Sigmoid colon (tissue), 7 donors: ENCODE results near the gene EIF4A3. TPM values are rescaled to one million over a fixed set of nuclear protein-coding genes. Genes with fewer than 3 reads are reported as not detected.
A peak's percentile ranks its signal among the peaks of the same experiment; 100 is the strongest.

Experiments used
- DNase-seq: peaks from one replicate; pipeline ENCODE4 v3.0.0-alpha.2; 2019
- H3K27ac ChIP-seq, 4 donors: fragments of 200-600 bp; sonication (generic); one replicate each; pipeline ENCODE4 v1.5.1; 2016 to 2019; ENCODE audit warnings: mild to moderate bottlenecking in 1 of 4
- H3K27me3 ChIP-seq, 3 donors: fragments of 200-600 bp; sonication (generic); one replicate each; pipeline ENCODE4 v1.5.1; 2019; ENCODE audit warnings: mild to moderate bottlenecking in 1 of 3
- H3K36me3 ChIP-seq, 4 donors: fragments of 200-600 bp; sonication (generic); one replicate each; pipeline ENCODE4 v1.5.1; 2016 to 2019
- H3K4me1 ChIP-seq, 4 donors: fragments of 200-600 bp; sonication (generic); one replicate each; pipeline ENCODE4 v1.5.1; 2017 to 2019
- H3K4me3 ChIP-seq, 4 donors: fragments of 200-600 bp; sonication (generic); one replicate each; pipeline ENCODE4 v1.5.1; 2017 to 2019; ENCODE audit warnings: mild to moderate bottlenecking in 2 of 4, moderate library complexity in 1 of 4
- H3K9me3 ChIP-seq, 4 donors: fragments of 200-600 bp in 3 of 4; sonication (generic) in 3 of 4; one replicate each; pipeline versions ENCODE4 v1.5.1 to v1.6.1; 2013 to 2019
- CTCF ChIP-seq, 4 experiments: fragments of 450-650 bp in 3 of 4; fragments of 200-600 bp in 1 of 4; IDR thresholded peaks; one replicate each; pipeline ENCODE4 v1.5.1; 2016 to 2019; ENCODE audit warnings: antibody characterized with exemption in 4 of 4, mild to moderate bottlenecking in 3 of 4, moderate library complexity in 2 of 4
- EP300 ChIP-seq, 4 donors: sonication (generic); formaldehyde crosslinking; IDR thresholded peaks; one replicate each; pipeline ENCODE4 v1.6.1; 2017; ENCODE audit warnings: antibody characterized with exemption in 4 of 4
- POLR2A ChIP-seq, 2 donors: fragments of 450-650 bp; IDR thresholded peaks; one replicate each; pipeline ENCODE4 v1.6.1; 2016; ENCODE audit warnings: antibody characterized with exemption in 2 of 2, mild to moderate bottlenecking in 2 of 2, moderate library complexity in 2 of 2
- POLR2AphosphoS5 ChIP-seq, 4 donors: sonication (generic); formaldehyde crosslinking; IDR thresholded peaks; one replicate each; pipeline ENCODE4 v1.6.1; 2017; ENCODE audit warnings: antibody characterized with exemption in 4 of 4
- WGBS, 2 donors: extraction: QIAGEN DNeasy Blood & Tissue Kit; methylation state at CpG; one replicate each; pipeline ENCODE4 v1.1.7; 2013; 5-methylcytosine and 5-hydroxymethylcytosine counted together
- intact Hi-C: fragments of 100-400 bp; cut with DNase I; formaldehyde crosslinking; loops from one replicate; pipeline ENCODE4 v1.15.1; 2023
- polyA plus RNA-seq, 3 donors: library from polyadenylated mRNA; stranded (reverse); fragments of 200-250 nt; gene quantifications; one replicate each; pipeline ENCODE4 v1.2.3, GENCODE V29; 2013
- total RNA-seq, 4 donors: library from RNA; depleted of rRNA; stranded (reverse); fragments of >200 nt; gene quantifications; one replicate each; pipeline ENCODE4 v1.1.0, GENCODE V29; 2016
- donor health status: healthy with polysubstance abuse.
- donor health status: Bipolar disorder and iron deficiency.
- donor health status: healthy.

EIF4A3 gene
- total and polyA plus RNA-seq, 7 donors: 26.6 to 97.1 (median 45.1) TPM

DNA sequence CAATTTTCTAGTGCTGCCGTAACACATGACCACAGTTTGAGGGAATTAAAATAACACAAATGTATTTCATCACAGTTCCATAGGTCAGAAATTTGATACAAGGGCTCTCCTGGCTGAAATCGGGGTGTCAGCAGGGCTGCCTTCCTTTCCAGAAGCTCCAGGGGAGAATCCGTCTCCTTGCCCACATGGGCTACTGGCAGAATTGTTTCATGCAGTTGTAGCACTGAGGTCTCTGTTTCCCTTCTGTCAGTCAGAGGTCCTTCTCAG is 20.5 kb downstream of the EIF4A3 start:
- DNase-seq: peak; percentile 9
- no peaks in the 10 kb centered on the region for H3K36me3 ChIP-seq
- peaks cover 0 to 30% (median 0%) of the 10 kb centered on the region in 3 donors for H3K27me3 ChIP-seq
- intact Hi-C loops: no loop called here
- TF ChIP-seq CTCF (IDR thresholded peaks at IDR 0.05): no peak
- no peak for TF ChIP-seq EP300 (IDR thresholded peaks at IDR 0.05)
- TF ChIP-seq POLR2AphosphoS5 (IDR thresholded peaks at IDR 0.05): no peak
- TF ChIP-seq POLR2A (IDR thresholded peaks at IDR 0.05): no peak
- 80 to 81% methylated on average over 3 of the region's 3 CpGs for WGBS, 2 donors
- no peak overlapping the region for H3K27ac ChIP-seq
- no peaks in the 10 kb centered on the region for H3K9me3 ChIP-seq
- H3K4me3 ChIP-seq: no peak overlapping the region
- no peaks in the 10 kb centered on the region for H3K4me1 ChIP-seq

GRCh38 chr17:80125656-80126448 is 21.1 kb downstream of the EIF4A3 start:
- no peaks in the 10 kb centered on the region for H3K36me3 ChIP-seq
- H3K9me3 ChIP-seq: no peaks in the 10 kb centered on the region
- TF ChIP-seq POLR2A (IDR thresholded peaks at IDR 0.05): no peak
- TF ChIP-seq CTCF (IDR thresholded peaks at IDR 0.05): no peak
- no peak for TF ChIP-seq EP300 (IDR thresholded peaks at IDR 0.05)
- no peak for TF ChIP-seq POLR2AphosphoS5 (IDR thresholded peaks at IDR 0.05)
- H3K27ac ChIP-seq: no peak overlapping the region
- DNase-seq: peak; percentile 39
- intact Hi-C loops: no loop called here
- WGBS, 2 donors: 74% methylated on average over 14 of the region's 14 CpGs
- H3K4me3 ChIP-seq: no peak overlapping the region
- no peaks in the 10 kb centered on the region for H3K4me1 ChIP-seq
- peaks cover 0 to 30% (median 0%) of the 10 kb centered on the region in 3 donors for H3K27me3 ChIP-seq

- H3K9me3 ChIP-seq: no peaks in the 10 kb centered on the region
- WGBS, 2 donors: 57 to 66% methylated on average over 15 of the region's 15 CpGs
- DNase-seq: peak; percentile 60
- intact Hi-C loops: no loop called here
- H3K27me3 ChIP-seq: peaks cover 0 to 30% (median 0%) of the 10 kb centered on the region in 3 donors
- peaks cover 0 to 5% (median 0%) of the 10 kb centered on the region in 4 donors for H3K36me3 ChIP-seq
- no peak overlapping the region for H3K4me3 ChIP-seq
- H3K4me1 ChIP-seq: no peaks in the 10 kb centered on the region
- TF ChIP-seq EP300 (IDR thresholded peaks at IDR 0.05): no peak
- TF ChIP-seq CTCF (IDR thresholded peaks at IDR 0.05): no peak
- TF ChIP-seq POLR2AphosphoS5 (IDR thresholded peaks at IDR 0.05): peak in 2 of 4 donors; percentile 14 to 16
- TF ChIP-seq POLR2A (IDR thresholded peaks at IDR 0.05): no peak
- H3K27ac ChIP-seq: no peak overlapping the region
Observed at GRCh38 chr17:80124351-80124981, 22.5 kb downstream of the EIF4A3 start.

DNA sequence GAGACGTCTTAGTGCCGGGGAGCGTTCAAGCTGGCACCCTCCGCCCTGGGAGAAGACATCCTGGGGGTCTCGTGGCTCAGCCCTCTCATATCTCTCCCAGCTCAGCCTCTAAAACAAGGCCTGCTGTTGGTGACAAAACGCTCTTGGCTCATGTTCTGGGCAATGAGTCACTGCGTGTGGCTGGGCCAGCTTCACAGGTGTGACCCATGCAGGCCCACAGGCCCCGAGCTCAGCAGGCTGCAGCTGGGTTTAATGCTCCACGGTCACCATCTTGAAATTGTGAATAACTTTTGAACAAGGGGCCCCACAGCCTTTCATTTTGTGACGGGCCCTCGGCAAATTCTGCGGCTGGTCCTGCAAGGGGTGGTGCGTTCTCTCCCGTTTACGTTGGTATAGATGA is 23.1 kb downstream of the EIF4A3 start:
- H3K4me1 ChIP-seq: no peaks in the 10 kb centered on the region
- peaks cover 0 to 30% (median 0%) of the 10 kb centered on the region in 3 donors for H3K27me3 ChIP-seq
- intact Hi-C loops: no loop called here
- DNase-seq: peak; percentile 68
- peaks cover 0 to 11% (median 0%) of the 10 kb centered on the region in 4 donors for H3K36me3 ChIP-seq
- TF ChIP-seq POLR2AphosphoS5 (IDR thresholded peaks at IDR 0.05) (no peak), CTCF (IDR thresholded peaks at IDR 0.05) (no peak), POLR2A (IDR thresholded peaks at IDR 0.05) (no peak), EP300 (IDR thresholded peaks at IDR 0.05) (no peak)
- WGBS, 2 donors: 86 to 87% methylated on average over 15 of the region's 15 CpGs
- no peak overlapping the region for H3K27ac ChIP-seq
- H3K4me3 ChIP-seq: no peak overlapping the region
- H3K9me3 ChIP-seq: no peaks in the 10 kb centered on the region
